Liver (tissue), 9 donors: ENCODE data around the gene ITGB3. TPM values are rescaled to one million over a fixed set of nuclear protein-coding genes. Genes with fewer than 3 reads are reported as not detected.

ENCODE experiments used
- DNase-seq: peaks from one replicate; pipeline ENCODE4 v3.0.0-alpha.2; 2017; ENCODE audit warnings: low spot score
- H3K27ac ChIP-seq, 2 donors: one replicate each; pipeline ENCODE4 v1.7.0; 2013; ENCODE audit warnings: inconsistent platforms in 2 of 2, low read length in 2 of 2, control low read depth in 1 of 2, low read depth in 1 of 2, mild to moderate bottlenecking in 1 of 2
- H3K27me3 ChIP-seq, 4 donors: one replicate each; pipeline versions ENCODE4 v1.6.1 to v1.7.0; 2013; ENCODE audit warnings: low read length in 3 of 4, inconsistent platforms in 1 of 4, mild to moderate bottlenecking in 1 of 4, moderate library complexity in 1 of 4; ENCODE audit not compliant: control insufficient read depth in 4 of 4, insufficient read depth in 4 of 4
- H3K36me3 ChIP-seq, 4 donors: one replicate each; pipeline versions ENCODE4 v1.6.1 to v1.7.0; 2013; ENCODE audit warnings: low read length in 3 of 4, mild to moderate bottlenecking in 3 of 4, low read depth in 1 of 4, moderate library complexity in 1 of 4; ENCODE audit not compliant: control insufficient read depth in 4 of 4, insufficient read depth in 3 of 4
- H3K4me1 ChIP-seq, 4 donors: one replicate each; pipeline versions ENCODE4 v1.6.1 to v1.7.0; 2013; ENCODE audit warnings: low read length in 3 of 4, mild to moderate bottlenecking in 3 of 4, moderate library complexity in 1 of 4; ENCODE audit not compliant: control insufficient read depth in 4 of 4, insufficient read depth in 4 of 4
- H3K4me3 ChIP-seq, 3 donors: one replicate each; pipeline versions ENCODE4 v1.6.1 to v1.7.0; 2013; ENCODE audit warnings: low read length in 3 of 3, control low read depth in 1 of 3, low read depth in 1 of 3, mild to moderate bottlenecking in 1 of 3
- H3K9ac ChIP-seq, 2 donors: one replicate each; pipeline ENCODE4 v1.7.0; 2013; ENCODE audit warnings: low read length in 2 of 2, mild to moderate bottlenecking in 2 of 2, moderate library complexity in 2 of 2, control low read depth in 1 of 2, low read depth in 1 of 2
- H3K9me3 ChIP-seq, 4 donors: one replicate each; pipeline versions ENCODE4 v1.6.1 to v1.7.0; 2013; ENCODE audit warnings: low read length in 3 of 4; ENCODE audit not compliant: control insufficient read depth in 4 of 4
- EGR1 ChIP-seq, 2 donors: IDR thresholded peaks; 2 replicates each; pipeline ENCODE4 v1.6.1; 2016 to 2018; ENCODE audit warnings: antibody characterized with exemption in 2 of 2, low read depth in 2 of 2
- FOXA2 ChIP-seq: IDR thresholded peaks from 2 replicates; pipeline ENCODE4 v1.6.1; 2016; ENCODE audit warnings: antibody characterized with exemption
- GABPA ChIP-seq, 2 donors: IDR thresholded peaks in 1 of 2; conservative IDR thresholded peaks in 1 of 2; 2 replicates each; pipeline ENCODE4 v1.6.1; 2016; ENCODE audit warnings: antibody characterized with exemption in 2 of 2, mild to moderate bottlenecking in 1 of 2, moderate library complexity in 1 of 2
- HNF4A ChIP-seq, 2 donors: conservative IDR thresholded peaks; 2 replicates each; pipeline ENCODE4 v1.6.1; 2016; ENCODE audit warnings: antibody characterized with exemption in 2 of 2, mild to moderate bottlenecking in 2 of 2
- HNF4G ChIP-seq: IDR thresholded peaks from 2 replicates; pipeline ENCODE4 v1.6.1; 2016; ENCODE audit warnings: antibody characterized with exemption
- JUND ChIP-seq, 2 donors: IDR thresholded peaks; 2 replicates each; pipeline ENCODE4 v1.6.1; 2016; ENCODE audit warnings: antibody characterized with exemption in 2 of 2
- RAD21 ChIP-seq, 2 donors: IDR thresholded peaks; 2 replicates each; pipeline ENCODE4 v1.6.1; 2016; ENCODE audit warnings: antibody characterized with exemption in 2 of 2, mild to moderate bottlenecking in 2 of 2
- RXRA ChIP-seq, 2 donors: IDR thresholded peaks; 2 replicates each; pipeline ENCODE4 v1.6.1; 2017 to 2018; ENCODE audit warnings: antibody characterized with exemption in 2 of 2, mild to moderate bottlenecking in 1 of 2
- SP1 ChIP-seq: IDR thresholded peaks from 2 replicates; pipeline ENCODE4 v1.6.1; 2018; ENCODE audit warnings: antibody characterized with exemption, mild to moderate bottlenecking
- TAF1 ChIP-seq: conservative IDR thresholded peaks from 2 replicates; pipeline ENCODE4 v1.6.1; 2016; ENCODE audit warnings: antibody characterized with exemption, mild to moderate bottlenecking
- WGBS: extraction: QIAGEN DNeasy Blood & Tissue Kit; methylation state at CpG from one replicate; pipeline ENCODE4 v1.1.7; 2013; 5-methylcytosine and 5-hydroxymethylcytosine counted together
- polyA plus RNA-seq, 2 donors: library from polyadenylated mRNA; stranded (reverse) in 1 of 2; unstranded in 1 of 2; fragments of 200-250 nt in 1 of 2; fragments of >200 nt in 1 of 2; fragmentation: Nextera tagmentation in 1 of 2; extraction: Ambion mirVana in 1 of 2; gene quantifications; one replicate each; pipeline versions ENCODE4 v1.2.1 to v1.2.3, GENCODE V29; 2013 to 2015
- total RNA-seq, 2 donors: library from RNA; depleted of rRNA; stranded (reverse); fragments of >200 nt; gene quantifications; one replicate each; pipeline ENCODE4 v1.2.3, GENCODE V29; 2014
- TF ChIP-seq, protein P1 (sequence below): IDR thresholded peaks from 2 replicates; pipeline ENCODE4 v1.6.1; 2016; ENCODE audit warnings: antibody characterized with exemption
- TF ChIP-seq, protein P2 (sequence below): fragments of 150-350 bp; IDR thresholded peaks from 2 replicates; pipeline ENCODE4 v1.5.1; 2017; ENCODE audit warnings: improper control_type of control experiment, low read depth, low read length; ENCODE audit not compliant: missing input control
- TF ChIP-seq, protein P3 (sequence below): IDR thresholded peaks from 2 replicates; pipeline ENCODE4 v1.6.1; 2016; ENCODE audit warnings: antibody characterized with exemption, mild to moderate bottlenecking
- donor health status: healthy.
- donor health status: healthy.
- donor health status: healthy.
- donor health status: healthy.
- donor health status: healthy.

ITGB3 gene
- total and polyA plus RNA-seq, 4 donors, result 0.47 to 33.4 (median 3.8) TPM

DNA sequence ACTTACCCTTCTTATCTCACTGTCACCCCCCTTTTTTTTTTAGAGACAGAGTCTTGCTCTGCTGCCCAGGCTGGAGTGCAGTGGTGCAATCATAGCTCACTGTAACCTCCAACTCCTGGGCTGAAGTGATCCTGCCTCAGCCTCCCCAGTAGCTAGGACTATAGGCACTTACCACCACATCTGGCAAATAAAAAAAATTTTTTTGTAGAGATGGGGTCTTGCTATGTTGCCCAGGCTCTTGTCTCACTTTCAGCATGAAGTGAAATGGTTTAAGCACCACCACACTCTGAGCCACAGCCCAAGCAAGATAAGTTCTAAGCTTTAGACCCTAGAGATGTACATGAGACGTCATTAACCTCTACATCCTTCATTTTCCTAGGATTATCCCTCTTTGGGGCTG lies 35.7 kb downstream of the ITGB3 start:
- DNase-seq, result no peak
- WGBS, result 94% methylated on average over 1 of the region's 1 CpG
- H3K9ac ChIP-seq, result no peak overlapping the region

DNA sequence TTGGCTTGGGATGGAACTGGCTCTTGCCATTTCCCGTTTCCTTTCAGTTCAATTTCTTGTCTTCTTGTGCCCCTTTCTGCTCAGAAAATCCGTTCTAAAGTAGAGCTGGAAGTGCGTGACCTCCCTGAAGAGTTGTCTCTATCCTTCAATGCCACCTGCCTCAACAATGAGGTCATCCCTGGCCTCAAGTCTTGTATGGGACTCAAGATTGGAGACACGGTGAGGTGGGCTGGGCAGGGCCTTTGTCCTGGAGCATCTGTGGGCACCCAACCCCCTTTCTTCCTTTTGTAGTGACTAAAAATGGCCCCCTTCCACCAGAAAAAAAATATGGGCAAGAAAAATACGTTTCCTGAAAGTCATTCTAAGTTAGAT lies 37.2 kb downstream of the ITGB3 start:
- 77% methylated on average over 5 of the region's 5 CpGs for WGBS
- Histone ChIP-seq H3K9ac (no peak overlapping the region), H3K27ac (no peak overlapping the region), H3K4me1 (peaks cover 2 to 26% (median 20%) of the 10 kb centered on the region in 4 donors), H3K9me3 (no peaks in the 10 kb centered on the region), H3K36me3 (no peaks in the 10 kb centered on the region), H3K4me3 (no peak overlapping the region), H3K27me3 (no peaks in the 10 kb centered on the region)
- no peak for DNase-seq
- TF ChIP-seq HNF4A (conservative IDR thresholded peaks at IDR 0.05) (no peak), RXRA (IDR thresholded peaks at IDR 0.05) (no peak), GABPA (IDR thresholded peaks at IDR 0.05 in 1 of 2, conservative IDR thresholded peaks at IDR 0.05 in 1 of 2) (no peak), FOXA2 (no peak), JUND (IDR thresholded peaks at IDR 0.05) (no peak), TAF1 (no peak), RAD21 (IDR thresholded peaks at IDR 0.05) (no peak), SP1 (no peak), EGR1 (IDR thresholded peaks at IDR 0.05; ENCODE audit: low read depth in 2 of 2) (no peak)
- TF ChIP-seq, protein P1, sequence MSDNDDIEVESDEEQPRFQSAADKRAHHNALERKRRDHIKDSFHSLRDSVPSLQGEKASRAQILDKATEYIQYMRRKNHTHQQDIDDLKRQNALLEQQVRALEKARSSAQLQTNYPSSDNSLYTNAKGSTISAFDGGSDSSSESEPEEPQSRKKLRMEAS, result no peak
- TF ChIP-seq, protein P2, sequence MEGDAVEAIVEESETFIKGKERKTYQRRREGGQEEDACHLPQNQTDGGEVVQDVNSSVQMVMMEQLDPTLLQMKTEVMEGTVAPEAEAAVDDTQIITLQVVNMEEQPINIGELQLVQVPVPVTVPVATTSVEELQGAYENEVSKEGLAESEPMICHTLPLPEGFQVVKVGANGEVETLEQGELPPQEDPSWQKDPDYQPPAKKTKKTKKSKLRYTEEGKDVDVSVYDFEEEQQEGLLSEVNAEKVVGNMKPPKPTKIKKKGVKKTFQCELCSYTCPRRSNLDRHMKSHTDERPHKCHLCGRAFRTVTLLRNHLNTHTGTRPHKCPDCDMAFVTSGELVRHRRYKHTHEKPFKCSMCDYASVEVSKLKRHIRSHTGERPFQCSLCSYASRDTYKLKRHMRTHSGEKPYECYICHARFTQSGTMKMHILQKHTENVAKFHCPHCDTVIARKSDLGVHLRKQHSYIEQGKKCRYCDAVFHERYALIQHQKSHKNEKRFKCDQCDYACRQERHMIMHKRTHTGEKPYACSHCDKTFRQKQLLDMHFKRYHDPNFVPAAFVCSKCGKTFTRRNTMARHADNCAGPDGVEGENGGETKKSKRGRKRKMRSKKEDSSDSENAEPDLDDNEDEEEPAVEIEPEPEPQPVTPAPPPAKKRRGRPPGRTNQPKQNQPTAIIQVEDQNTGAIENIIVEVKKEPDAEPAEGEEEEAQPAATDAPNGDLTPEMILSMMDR, result no peak
- TF ChIP-seq, protein P3, sequence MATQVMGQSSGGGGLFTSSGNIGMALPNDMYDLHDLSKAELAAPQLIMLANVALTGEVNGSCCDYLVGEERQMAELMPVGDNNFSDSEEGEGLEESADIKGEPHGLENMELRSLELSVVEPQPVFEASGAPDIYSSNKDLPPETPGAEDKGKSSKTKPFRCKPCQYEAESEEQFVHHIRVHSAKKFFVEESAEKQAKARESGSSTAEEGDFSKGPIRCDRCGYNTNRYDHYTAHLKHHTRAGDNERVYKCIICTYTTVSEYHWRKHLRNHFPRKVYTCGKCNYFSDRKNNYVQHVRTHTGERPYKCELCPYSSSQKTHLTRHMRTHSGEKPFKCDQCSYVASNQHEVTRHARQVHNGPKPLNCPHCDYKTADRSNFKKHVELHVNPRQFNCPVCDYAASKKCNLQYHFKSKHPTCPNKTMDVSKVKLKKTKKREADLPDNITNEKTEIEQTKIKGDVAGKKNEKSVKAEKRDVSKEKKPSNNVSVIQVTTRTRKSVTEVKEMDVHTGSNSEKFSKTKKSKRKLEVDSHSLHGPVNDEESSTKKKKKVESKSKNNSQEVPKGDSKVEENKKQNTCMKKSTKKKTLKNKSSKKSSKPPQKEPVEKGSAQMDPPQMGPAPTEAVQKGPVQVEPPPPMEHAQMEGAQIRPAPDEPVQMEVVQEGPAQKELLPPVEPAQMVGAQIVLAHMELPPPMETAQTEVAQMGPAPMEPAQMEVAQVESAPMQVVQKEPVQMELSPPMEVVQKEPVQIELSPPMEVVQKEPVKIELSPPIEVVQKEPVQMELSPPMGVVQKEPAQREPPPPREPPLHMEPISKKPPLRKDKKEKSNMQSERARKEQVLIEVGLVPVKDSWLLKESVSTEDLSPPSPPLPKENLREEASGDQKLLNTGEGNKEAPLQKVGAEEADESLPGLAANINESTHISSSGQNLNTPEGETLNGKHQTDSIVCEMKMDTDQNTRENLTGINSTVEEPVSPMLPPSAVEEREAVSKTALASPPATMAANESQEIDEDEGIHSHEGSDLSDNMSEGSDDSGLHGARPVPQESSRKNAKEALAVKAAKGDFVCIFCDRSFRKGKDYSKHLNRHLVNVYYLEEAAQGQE, result no peak

More for the DNA sequence above, 35.7 kb downstream of the ITGB3 start:
- Histone ChIP-seq H3K27me3 (no peaks in the 10 kb centered on the region), H3K4me1 (peaks cover 4 to 37% (median 23%) of the 10 kb centered on the region in 4 donors), H3K27ac (no peak overlapping the region), H3K36me3 (no peaks in the 10 kb centered on the region), H3K4me3 (no peak overlapping the region), H3K9me3 (no peaks in the 10 kb centered on the region)
- TF ChIP-seq SP1 (no peak), EGR1 (IDR thresholded peaks at IDR 0.05; ENCODE audit: low read depth in 2 of 2) (no peak), HNF4G (no peak)
